Liver (tissue), 3 donors: ENCODE measurements around the gene SON.

Source experiments
- GABPA ChIP-seq, 2 donors: IDR thresholded peaks in 1 of 2; conservative IDR thresholded peaks in 1 of 2; 2 replicates each; pipeline ENCODE4 v1.6.1; 2016; ENCODE audit warnings: antibody characterized with exemption in 2 of 2, mild to moderate bottlenecking in 1 of 2, moderate library complexity in 1 of 2
- SP1 ChIP-seq: IDR thresholded peaks from 2 replicates; pipeline ENCODE4 v1.6.1; 2018; ENCODE audit warnings: antibody characterized with exemption, mild to moderate bottlenecking
- TF ChIP-seq, protein P1 (sequence below): IDR thresholded peaks from 2 replicates; pipeline ENCODE4 v1.6.1; 2016; ENCODE audit warnings: antibody characterized with exemption, mild to moderate bottlenecking
- TF ChIP-seq, protein P2 (sequence below): fragments of 150-350 bp; IDR thresholded peaks from 2 replicates; pipeline ENCODE4 v1.5.1; 2017; ENCODE audit warnings: improper control_type of control experiment, low read depth, low read length; ENCODE audit not compliant: missing input control
- donor health status: healthy.
- donor health status: healthy.

DNA sequence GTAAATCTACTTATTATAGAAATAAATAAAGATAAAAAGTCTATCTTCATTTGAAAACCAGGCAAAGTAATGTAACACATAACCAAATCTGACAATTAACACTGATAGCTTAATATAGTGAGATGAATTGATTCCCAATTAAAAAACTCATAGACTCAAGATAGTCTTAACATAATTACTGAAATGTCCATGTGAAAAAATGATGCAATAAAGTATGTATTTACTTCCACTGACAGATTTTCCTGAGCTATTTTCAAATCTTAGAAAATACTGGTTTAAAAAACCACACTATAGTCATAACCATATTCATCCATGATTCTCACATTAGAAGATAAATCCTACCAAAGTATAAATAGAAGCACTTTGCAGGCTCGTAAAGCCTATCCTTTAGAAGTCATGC, 55.2 kb downstream of the SON start:
- TF ChIP-seq, protein P1, sequence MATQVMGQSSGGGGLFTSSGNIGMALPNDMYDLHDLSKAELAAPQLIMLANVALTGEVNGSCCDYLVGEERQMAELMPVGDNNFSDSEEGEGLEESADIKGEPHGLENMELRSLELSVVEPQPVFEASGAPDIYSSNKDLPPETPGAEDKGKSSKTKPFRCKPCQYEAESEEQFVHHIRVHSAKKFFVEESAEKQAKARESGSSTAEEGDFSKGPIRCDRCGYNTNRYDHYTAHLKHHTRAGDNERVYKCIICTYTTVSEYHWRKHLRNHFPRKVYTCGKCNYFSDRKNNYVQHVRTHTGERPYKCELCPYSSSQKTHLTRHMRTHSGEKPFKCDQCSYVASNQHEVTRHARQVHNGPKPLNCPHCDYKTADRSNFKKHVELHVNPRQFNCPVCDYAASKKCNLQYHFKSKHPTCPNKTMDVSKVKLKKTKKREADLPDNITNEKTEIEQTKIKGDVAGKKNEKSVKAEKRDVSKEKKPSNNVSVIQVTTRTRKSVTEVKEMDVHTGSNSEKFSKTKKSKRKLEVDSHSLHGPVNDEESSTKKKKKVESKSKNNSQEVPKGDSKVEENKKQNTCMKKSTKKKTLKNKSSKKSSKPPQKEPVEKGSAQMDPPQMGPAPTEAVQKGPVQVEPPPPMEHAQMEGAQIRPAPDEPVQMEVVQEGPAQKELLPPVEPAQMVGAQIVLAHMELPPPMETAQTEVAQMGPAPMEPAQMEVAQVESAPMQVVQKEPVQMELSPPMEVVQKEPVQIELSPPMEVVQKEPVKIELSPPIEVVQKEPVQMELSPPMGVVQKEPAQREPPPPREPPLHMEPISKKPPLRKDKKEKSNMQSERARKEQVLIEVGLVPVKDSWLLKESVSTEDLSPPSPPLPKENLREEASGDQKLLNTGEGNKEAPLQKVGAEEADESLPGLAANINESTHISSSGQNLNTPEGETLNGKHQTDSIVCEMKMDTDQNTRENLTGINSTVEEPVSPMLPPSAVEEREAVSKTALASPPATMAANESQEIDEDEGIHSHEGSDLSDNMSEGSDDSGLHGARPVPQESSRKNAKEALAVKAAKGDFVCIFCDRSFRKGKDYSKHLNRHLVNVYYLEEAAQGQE: no peak
- TF ChIP-seq, protein P2, sequence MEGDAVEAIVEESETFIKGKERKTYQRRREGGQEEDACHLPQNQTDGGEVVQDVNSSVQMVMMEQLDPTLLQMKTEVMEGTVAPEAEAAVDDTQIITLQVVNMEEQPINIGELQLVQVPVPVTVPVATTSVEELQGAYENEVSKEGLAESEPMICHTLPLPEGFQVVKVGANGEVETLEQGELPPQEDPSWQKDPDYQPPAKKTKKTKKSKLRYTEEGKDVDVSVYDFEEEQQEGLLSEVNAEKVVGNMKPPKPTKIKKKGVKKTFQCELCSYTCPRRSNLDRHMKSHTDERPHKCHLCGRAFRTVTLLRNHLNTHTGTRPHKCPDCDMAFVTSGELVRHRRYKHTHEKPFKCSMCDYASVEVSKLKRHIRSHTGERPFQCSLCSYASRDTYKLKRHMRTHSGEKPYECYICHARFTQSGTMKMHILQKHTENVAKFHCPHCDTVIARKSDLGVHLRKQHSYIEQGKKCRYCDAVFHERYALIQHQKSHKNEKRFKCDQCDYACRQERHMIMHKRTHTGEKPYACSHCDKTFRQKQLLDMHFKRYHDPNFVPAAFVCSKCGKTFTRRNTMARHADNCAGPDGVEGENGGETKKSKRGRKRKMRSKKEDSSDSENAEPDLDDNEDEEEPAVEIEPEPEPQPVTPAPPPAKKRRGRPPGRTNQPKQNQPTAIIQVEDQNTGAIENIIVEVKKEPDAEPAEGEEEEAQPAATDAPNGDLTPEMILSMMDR: no peak
- no peak for TF ChIP-seq SP1
- TF ChIP-seq GABPA (IDR thresholded peaks at IDR 0.05 in 1 of 2, conservative IDR thresholded peaks at IDR 0.05 in 1 of 2): no peak
